KOPT-K1 (cell line): ENCODE data around the gene RAD51AP1.

Experiments
- H3K27ac ChIP-seq: fragments of 200-600 bp; sonication (generic); 2 replicates; pipeline ENCODE4 v1.5.1; 2016; ENCODE audit warnings: antibody characterized with exemption, mild to moderate bottlenecking, low read depth, low read length; ENCODE audit not compliant: poor library complexity, severe bottlenecking
- H3K36me3 ChIP-seq: fragments of 200-600 bp; sonication (generic); 2 replicates; pipeline ENCODE4 v1.5.1; 2017; ENCODE audit warnings: antibody characterized with exemption, mild to moderate bottlenecking, low read length, moderate library complexity; ENCODE audit not compliant: insufficient read depth
- H3K9me3 ChIP-seq: fragments of 200-600 bp; sonication (generic); 2 replicates; pipeline ENCODE4 v1.5.1; 2017; ENCODE audit warnings: antibody characterized with exemption, low read length, mild to moderate bottlenecking; ENCODE audit not compliant: insufficient read depth, poor library complexity, severe bottlenecking

The RAD51AP1 gene

GRCh38 chr12:4564818-4565217 is 26.1 kb downstream of the RAD51AP1 start:
- peaks cover 37% of the 10 kb centered on the region for H3K36me3 ChIP-seq
- H3K9me3 ChIP-seq = no peaks in the 10 kb centered on the region
- no peak overlapping the region for H3K27ac ChIP-seq

DNA sequence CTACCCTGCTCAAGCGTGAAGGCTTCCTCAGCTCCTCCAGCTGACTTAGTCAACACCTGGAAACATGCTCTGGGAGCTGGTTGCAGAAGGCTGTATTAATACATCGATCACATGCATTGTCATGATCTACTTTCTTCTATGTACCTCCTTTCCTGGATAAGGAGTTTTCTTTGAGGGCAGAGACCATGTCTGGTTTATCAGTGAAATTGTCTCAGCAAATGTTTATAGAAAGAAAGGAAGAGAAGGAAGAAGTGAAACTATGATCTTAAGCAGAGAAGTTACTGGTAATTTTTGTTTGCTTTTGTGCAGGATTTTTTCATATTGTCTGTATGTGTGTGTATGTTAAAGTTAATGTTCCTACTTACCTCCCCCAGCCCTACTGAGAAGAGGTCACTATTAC is 27.8 kb downstream of the RAD51AP1 start:
- no peaks in the 10 kb centered on the region for H3K9me3 ChIP-seq
- H3K27ac ChIP-seq = no peak overlapping the region
- H3K36me3 ChIP-seq = peaks cover 22% of the 10 kb centered on the region

DNA sequence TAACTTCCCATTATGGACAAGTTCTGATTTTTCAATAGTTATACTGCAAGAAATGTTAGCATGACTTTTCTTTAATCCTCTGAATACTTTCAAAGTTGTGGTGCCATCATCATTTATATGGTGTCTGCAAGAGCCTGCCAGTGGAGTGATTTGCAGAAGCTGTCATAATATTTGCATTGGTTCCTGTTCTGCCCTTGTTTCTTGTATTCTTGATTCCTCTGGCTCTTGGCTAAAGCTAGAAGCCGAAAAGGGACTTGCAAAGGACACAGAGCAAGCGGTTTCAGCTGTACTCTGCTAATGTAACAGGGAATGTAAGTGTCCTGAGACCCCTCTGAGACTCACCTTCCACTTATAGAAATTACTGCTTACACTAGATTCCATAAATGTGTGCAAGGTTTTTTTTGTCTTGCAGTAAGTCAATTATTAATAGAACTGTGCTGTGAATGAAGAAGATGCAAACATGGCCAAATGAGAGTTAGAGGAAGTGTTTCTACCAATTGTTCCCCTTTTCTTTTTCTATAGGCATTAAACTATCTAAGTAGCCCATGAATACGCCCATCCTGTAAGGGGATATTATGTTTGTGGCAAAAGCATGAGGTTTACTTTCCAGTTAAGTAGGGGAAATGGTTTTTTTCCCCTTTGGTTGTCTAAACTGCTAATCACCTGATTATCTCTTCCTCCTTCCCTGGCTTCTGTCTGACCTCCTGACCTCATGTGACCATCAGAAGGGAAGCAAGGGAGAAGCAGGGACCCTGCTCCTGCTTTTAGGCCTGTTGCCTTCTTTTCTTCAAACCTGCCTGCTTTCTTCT is 28.6 kb downstream of the RAD51AP1 start:
- H3K9me3 ChIP-seq = no peaks in the 10 kb centered on the region
- H3K36me3 ChIP-seq = peaks cover 14% of the 10 kb centered on the region
- no peak overlapping the region for H3K27ac ChIP-seq

GRCh38 chr12:4569261-4569660 is 30.6 kb downstream of the RAD51AP1 start:
- no peak overlapping the region for H3K27ac ChIP-seq
- 0 out of 2 replicates have a peak, but pooled peaks cover 8% of the 10 kb centered on the region for H3K36me3 ChIP-seq
- no peaks in the 10 kb centered on the region for H3K9me3 ChIP-seq

- Histone ChIP-seq H3K36me3 (no peaks in the 10 kb centered on the region), H3K27ac (no peak overlapping the region), H3K9me3 (no peaks in the 10 kb centered on the region)
Measured at GRCh38 chr12:4572680-4573079, 34.0 kb downstream of the RAD51AP1 start.

GRCh38 chr12:4579305-4580102 is 40.8 kb downstream of the RAD51AP1 start:
- Histone ChIP-seq H3K9me3 (no peaks in the 10 kb centered on the region), H3K36me3 (no peaks in the 10 kb centered on the region), H3K27ac (no peak overlapping the region)

- Histone ChIP-seq H3K27ac (no peak overlapping the region), H3K36me3 (no peaks in the 10 kb centered on the region), H3K9me3 (no peaks in the 10 kb centered on the region)
Measured at GRCh38 chr12:4580281-4580688, 41.6 kb downstream of the RAD51AP1 start.

DNA sequence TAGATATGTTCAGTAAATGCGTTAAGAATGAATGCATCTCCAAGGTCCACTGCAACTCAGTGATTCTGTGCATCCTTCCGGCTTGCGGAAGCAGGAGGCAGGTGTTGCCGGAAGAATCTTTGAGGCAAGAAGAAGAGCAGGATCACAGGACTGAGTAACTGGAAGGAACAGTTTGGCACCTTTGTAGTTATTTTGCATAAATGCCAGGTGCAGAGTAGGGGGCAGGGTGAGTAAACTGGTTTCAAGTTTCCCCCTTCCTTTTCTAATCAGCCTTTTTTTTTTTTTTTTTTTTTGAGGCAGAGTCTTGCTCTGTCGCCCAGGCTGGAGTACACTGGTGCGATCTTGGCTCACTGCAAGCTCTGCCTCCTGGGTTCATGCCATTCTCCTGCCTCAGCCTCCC is 45.6 kb downstream of the RAD51AP1 start:
- Histone ChIP-seq H3K27ac (no peak overlapping the region), H3K9me3 (no peaks in the 10 kb centered on the region), H3K36me3 (no peaks in the 10 kb centered on the region)

DNA sequence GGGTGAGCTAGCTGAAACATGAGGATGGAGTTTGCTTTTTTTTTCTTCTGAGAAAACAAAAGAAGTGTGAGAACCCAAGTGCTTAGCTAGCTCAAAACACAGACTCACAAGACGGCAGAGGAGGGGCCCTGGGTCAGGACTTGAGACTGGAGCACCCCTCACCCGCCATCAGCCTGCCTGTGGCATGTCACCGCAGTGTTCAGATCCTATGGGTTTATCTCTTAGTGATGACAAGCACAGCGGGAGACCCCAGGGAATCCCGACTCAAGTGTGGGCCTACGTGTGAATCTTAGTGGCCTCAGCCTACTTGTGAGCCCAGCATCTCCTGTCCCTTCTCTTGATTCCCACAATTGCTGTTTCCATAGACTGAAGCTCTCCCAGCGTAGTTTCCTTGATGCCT is 46.2 kb downstream of the RAD51AP1 start:
- Histone ChIP-seq H3K9me3 (no peaks in the 10 kb centered on the region), H3K36me3 (no peaks in the 10 kb centered on the region), H3K27ac (no peak overlapping the region)

DNA sequence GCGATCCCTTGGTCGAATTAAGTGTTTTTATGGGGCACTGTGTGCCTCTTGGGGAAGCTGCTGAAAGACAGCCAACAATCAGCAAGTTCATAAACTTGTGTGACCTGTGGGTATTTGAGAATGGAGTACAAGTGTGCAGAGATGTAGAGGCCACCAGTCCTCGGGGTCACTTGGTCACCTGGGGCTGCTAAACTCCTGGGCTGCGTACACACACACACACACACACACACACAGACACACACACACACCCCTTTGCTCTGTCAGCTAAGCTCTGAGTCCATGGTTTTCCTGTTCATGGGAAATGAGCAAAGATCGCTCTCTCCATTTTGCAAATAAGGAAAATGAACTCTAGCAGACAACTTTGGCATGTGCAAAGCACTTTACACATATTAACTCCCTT is 47.8 kb downstream of the RAD51AP1 start:
- Histone ChIP-seq H3K36me3 (no peaks in the 10 kb centered on the region), H3K9me3 (no peaks in the 10 kb centered on the region), H3K27ac (no peak overlapping the region)

DNA sequence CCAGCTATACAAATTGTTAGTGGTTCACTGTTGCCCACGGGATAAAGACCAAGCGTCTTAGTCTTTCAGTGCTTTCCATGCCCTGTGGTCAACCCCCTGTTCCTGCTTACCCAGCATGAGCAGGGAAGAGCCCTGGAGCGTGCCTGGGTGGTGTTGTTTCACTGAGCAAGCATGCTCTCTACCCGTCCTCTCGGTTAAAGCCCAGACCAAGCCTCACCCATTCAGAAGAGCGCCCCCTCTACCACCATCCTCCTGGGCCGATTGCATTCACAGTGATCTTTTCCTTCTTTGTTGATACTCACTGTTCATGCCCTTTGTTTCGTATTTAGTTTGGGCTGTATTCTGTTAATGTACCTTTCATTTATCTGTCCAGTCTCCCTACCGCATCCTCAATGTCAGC is 48.4 kb downstream of the RAD51AP1 start:
- Histone ChIP-seq H3K27ac (no peak overlapping the region), H3K9me3 (no peaks in the 10 kb centered on the region), H3K36me3 (no peaks in the 10 kb centered on the region)

GRCh38 chr12:4588916-4589315 is 50.2 kb downstream of the RAD51AP1 start:
- Histone ChIP-seq H3K36me3 (no peaks in the 10 kb centered on the region), H3K9me3 (no peaks in the 10 kb centered on the region), H3K27ac (no peak overlapping the region)

DNA sequence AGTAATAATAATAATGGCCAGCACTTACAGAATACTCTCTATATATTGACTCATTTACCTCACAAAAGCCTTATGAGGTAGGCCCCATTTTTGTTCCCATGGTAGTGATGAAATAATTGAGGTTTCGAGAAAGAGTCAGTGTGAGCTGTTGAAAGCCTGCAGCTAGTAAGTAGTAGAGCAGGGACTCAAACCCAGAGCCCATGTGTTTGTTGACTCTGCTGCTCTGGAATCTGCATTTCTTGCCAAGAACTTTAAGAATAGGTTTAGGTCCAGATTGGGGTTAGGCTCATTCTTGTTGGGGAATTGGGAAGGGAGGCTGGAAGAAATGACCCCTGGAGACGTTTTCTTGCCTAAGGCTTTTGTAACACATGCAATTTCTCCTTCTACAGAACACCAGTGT is 51.3 kb downstream of the RAD51AP1 start:
- H3K36me3 ChIP-seq = no peaks in the 10 kb centered on the region
- H3K9me3 ChIP-seq = no peaks in the 10 kb centered on the region
- H3K27ac ChIP-seq = no peak overlapping the region

- Histone ChIP-seq H3K36me3 (no peaks in the 10 kb centered on the region), H3K9me3 (no peaks in the 10 kb centered on the region), H3K27ac (no peak overlapping the region)
Measured at GRCh38 chr12:4591180-4591687, 52.5 kb downstream of the RAD51AP1 start.

DNA sequence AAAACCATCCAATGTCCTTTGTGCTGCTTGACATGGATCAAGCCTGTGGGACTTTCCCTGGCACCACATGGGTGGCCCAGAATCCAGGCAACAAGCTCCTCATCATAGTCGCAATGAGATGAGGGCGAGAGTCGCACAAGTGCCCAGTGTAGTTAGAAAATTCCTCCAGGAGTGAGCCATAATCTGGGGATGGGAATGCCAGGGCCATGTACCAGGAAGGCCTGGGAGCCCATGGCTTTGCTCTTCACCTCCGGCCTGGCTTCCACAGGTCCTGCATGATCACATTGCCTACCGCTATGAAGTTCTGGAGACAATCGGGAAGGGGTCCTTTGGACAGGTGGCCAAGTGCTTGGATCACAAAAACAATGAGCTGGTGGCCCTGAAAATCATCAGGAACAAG is 57.2 kb downstream of the RAD51AP1 start:
- Histone ChIP-seq H3K36me3 (no peaks in the 10 kb centered on the region), H3K27ac (no peak overlapping the region), H3K9me3 (no peaks in the 10 kb centered on the region)
